NOMO-1 (cell line): ENCODE data around the gene KLHDC3.
"Not testable (repeated sequence)": the region's sequence is repeated elsewhere in the genome, so short reads cannot be mapped to it uniquely, and the experiment has no call there.

Source experiments
- DNase-seq, 2 experiments: peaks; one replicate each; lab custom pipeline; 2025; ENCODE audit not compliant: unreplicated experiment in 2 of 2; lab: John Stamatoyannopoulos, UW

The KLHDC3 gene

DNA sequence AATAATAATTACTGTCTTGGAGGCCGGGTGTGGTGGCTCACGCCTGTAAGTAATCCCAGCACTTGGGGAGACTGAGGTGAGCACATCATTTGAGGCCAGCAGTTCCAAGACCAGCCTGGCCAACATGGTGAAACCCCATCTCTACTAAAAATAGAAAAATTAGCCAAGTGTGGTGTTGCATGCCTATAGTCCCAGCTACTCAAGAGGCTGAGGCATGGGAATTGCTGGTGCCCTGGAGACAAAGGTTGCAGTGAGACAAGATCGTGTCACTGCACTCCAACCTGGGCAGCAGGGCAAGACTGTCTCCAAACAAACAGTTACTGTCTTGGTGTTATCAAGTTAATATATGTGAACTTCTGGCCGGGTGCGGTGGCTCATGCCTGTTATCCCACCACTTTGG is 12.3 kb downstream of the KLHDC3 start:
- no peak for DNase-seq

DNA sequence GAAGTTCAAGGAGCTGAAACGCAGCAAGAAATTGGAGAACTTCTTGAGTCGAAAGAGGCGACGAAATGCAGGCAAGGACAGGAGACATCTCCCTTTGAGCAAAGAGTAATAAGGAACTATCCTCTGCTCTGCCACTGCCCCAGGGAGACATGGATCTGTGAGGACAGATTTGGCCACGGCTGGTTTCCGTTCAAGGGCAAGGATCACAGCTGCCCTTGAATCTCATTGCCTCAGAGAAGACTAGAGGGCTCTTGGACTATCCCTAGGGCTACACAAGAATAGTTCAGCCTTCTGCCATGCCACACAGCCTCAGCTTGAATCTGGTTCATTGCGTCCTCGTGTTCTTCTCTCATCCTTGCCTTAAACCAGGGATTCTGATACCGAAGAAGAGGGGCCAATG is 15.1 kb downstream of the KLHDC3 start:
- DNase-seq, result no peak

DNA sequence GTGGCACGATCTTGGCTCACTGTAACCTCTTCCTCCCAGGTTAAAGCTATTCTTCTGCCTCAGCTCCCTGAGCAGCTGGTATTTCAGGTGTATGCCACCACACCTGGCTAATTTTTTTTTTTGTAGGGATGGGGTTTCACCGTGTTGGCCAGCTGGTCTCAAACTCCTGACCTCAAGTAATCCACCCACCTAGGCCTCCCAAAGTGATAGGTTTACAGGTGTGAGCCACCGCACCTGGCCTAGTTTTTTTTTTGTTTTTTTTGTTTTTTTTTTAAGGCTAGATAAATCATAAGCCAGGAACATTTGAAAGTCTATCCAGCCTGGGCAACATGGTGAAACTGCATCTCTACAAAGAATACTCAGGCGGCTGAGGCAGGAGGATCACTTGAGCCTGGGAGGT is 18.3 kb downstream of the KLHDC3 start:
- no peak for DNase-seq

DNA sequence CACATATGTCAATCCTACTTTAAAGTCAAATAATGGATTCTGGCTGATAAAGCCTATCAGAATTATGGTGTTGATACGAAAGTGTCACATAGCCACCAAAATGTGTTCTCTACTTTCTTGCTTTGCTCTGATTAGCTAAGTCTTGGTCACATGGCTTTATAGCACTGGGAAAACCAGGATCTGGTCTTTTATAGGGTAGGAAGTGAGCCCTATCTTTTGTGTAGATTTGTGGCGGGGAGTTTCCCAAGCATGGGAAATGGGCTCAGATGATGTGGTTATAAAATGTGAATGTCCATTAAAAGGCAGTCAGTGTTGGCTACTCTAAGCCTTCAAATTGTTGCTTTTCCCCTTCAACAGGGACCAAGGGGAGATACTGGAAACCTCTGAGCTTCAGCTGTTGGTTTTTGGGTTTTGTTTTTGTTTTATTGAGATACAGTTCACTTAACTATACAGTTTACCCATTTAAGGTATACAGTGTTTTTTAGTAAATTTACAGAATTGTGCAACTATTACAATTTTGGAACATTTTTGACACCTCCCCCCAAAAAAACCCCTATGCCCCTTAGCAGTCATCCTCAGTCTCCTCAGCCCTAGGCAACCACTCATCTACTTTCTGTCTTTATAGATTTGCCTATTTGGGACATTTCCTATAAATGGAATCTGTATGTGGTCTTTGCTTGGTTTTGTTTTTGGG is 19.6 kb downstream of the KLHDC3 start:
- DNase-seq, result no peak

DNA sequence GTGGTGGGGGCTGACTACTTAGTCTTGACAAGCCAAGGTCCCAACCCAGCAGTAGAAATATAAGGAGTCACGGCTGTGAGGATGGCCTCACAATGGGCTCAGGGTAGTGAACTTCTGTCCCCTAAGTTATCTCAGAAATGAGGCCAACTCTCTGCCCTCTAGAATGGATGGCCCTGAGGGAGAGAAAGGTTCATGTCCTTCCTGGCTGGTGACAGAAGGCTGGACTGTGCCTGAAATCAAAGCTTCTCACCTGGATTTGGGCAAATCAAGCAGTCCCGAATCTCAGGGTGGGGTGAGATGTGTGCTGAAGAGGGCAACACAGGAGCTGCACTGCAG is 20.1 kb downstream of the KLHDC3 start:
- no peak for DNase-seq

DNA sequence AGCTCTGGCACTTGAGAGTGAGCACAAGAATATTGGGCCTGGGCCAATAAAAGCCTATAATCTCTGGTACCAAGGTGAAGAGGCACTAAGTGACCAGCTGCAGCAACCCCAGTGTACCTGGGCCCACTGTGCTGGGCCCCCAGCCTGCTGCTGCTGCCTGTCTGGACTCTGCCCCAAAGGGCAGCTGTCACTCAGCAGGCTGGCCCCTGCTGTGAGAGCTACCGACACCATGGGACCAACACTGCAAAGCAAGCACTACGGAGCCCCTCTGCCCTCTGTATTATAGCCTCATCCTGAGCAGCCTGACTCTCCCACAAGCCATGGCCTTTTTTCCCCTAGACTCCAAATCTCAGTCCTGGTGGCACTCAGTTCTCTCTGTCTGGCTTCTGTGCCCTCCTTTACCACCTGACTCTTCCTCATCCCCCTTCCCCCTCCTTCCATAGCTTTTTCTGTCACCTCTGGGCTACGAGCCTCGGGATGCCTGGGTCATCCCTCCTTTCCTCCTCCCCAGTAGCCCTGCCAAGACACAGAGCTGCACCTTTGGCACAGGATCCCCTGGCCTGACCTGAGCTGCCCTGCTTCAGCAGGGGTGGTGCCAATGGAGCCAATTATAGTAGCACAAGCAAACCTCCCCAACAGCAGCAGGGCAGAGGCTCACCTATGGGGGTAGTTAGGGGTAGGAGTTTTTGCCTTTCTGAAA is 21.6 kb downstream of the KLHDC3 start:
- DNase-seq, result no peak

DNA sequence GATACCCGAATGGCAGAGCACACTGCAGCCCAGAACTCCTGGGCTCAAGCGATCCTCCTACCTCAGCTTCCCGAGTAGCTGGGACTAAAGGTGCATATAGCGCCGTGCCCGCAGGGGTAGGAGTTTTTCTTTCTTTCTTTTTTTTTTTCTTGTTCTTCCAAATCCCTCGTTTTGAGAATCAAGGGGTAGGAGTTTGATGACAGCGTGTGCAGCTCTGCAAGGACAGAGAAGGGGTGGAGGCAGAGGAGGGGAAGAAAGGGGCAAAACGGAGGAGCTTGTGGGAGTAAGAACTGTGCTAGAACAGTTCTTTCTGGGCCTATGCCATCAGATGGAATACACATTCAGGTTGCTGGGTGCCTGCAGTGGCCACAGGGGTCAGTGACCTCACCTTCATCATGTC is 22.7 kb downstream of the KLHDC3 start:
- DNase-seq, result no peak

DNA sequence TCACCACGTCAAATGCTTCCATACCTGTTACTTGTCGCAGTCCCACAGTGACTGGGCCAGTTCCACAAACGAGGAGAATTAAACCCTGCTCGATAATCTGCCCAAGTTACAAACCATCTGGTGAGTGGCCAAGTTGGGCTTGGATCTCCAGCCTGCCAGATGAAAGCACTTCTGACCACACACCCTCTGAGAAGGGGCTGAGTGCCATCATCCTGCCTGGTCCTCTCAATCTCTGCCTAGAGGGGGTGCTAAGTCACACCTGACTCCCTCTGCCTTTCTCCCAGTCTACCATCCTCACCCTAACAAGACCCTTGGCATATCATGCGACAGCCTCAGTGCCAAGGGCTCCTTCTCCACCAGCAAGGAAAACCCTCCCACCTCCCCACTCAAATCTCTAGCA is 23.1 kb downstream of the KLHDC3 start:
- no peak for DNase-seq

DNA sequence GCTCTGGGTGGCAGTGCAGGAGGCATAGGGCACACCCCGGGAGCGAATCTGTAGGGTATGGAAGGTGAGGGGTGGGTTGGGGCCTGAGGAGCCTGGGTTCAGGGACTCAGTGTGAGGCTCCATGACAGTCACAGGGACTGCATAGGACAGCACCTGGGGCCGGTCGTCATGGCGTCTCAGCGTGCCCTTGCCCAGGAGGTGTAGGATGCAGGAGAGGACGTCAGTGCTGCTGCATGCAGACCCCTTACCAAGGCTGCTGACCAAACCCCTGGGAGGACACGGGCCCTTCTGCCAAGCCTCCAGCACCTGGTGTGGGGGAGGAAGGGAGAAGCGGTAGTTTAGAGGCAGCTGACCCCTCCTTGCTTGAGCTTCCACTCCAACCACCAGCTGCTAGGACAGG is 23.7 kb downstream of the KLHDC3 start:
- DNase-seq, result no peak

DNA sequence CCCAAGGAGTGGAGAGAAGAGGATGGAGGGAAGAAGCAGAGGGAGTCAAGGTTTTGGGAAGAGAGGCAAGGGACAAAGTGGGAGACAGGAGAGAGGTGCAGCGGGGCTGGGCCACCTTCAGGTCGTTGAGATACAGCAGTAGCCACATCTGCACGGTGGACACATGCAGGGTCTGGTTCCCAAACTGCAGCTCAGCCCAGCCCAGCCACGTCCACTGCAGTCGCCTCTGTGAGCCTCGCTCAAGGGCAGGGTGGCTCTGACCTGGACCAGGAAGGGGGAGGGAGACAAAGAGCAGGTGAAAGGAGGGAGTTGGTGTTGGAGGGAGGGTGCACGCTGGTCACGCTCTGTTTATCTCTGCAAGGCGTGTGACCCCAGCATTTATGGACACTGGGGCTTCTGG is 24.7 kb downstream of the KLHDC3 start:
- no peak for DNase-seq

DNA sequence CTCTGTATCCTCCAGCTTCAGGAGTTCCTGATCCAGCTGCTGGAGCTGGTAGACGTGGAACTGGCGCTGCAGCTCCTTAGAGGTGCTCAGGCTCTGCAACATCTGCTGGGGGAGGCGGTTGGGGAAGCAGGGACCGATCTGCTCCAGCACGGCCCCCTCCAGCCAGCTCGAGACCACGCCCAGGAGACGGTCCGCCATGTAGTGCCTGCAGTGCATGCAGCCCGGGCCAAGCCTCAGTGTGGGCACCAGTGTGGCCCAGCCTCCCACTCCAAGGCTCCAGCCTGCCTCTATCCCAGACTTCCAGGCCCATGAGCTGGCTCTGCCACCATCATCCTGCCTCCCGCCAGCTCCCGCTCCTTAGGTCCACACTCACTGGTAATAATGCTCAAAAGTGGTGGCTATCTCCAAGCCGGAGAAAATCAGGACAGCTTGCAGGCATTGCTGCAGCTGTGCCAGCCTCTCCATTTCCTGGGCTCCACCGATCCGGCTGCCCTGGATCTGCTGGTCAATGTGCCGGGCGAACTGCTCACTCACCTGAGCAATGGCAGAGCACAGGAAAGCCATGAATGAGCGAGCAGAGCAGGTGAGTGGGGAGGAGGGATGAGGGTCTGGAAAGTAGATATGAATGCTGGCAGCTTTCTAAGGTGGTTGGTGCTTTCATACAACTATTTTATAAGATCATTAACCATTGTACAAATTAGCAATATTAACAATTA is 26.7 kb downstream of the KLHDC3 start:
- DNase-seq, result no peak

DNA sequence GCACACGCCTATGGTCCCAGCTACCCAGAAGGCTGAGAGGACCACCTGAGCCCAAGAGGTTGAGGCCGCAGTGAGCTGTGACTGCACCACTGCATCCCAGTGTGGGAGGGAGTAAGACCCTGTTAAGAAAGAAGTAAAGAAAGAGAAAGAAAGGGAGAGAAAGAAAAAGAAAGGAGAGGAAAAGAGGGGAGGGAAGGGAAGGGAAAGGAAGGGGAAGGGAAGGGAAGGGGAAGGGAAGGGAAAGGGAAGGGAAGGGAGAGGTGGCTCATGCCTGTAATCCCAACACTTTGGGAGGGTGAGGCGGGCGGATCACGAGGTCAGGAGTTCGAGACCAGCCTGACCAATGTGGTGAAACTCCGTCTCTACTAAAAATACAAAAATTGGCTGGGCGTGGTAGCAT is 27.4 kb downstream of the KLHDC3 start:
- DNase-seq, result not testable (repeated sequence)

DNA sequence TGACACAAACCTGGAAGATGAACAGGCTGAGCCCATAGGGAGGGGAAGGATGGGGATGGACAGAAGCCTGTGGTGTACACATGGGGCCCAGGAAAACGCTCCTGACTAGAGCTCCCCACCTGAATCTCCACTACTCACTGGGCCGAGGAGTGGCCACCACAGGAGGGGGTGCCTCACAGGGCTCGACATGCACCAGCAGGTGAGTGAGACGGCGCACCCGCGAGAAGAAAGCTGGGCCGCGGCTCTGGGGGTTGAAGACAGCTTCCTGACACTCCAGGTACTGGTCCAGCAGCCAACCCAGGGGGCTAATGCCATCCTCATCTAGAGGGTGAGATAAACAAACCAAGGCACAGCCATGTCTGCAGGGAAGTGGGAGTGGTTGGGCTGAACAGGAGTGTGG is 29.3 kb downstream of the KLHDC3 start:
- DNase-seq, result no peak

DNA sequence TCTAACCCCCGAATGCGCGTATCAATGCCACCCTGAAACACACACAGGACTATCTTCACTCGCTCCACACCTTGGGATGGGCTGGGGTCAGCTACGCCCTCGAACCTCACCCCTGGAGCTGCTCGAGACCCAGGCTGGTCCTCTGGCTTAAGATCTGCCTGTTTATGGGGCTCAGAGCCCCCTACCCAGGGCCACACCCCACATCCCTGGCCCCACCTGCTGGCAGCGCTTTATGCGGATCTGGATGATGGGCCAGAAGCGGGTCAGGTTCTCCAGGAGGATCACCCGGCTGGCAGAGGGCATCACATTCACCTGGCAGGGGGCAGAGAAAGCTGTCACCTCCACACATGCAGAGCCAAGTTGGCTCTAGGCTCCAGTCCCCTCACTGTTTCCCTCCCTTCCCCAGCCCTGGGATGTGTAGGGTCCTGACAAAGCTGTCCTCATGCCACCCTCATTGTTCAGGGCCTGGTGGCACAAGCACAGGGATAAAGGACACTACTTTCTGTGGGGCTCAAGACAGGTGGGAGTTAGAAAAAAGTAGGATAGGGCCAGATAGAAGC is 31.4 kb downstream of the KLHDC3 start:
- DNase-seq, result no peak

DNA sequence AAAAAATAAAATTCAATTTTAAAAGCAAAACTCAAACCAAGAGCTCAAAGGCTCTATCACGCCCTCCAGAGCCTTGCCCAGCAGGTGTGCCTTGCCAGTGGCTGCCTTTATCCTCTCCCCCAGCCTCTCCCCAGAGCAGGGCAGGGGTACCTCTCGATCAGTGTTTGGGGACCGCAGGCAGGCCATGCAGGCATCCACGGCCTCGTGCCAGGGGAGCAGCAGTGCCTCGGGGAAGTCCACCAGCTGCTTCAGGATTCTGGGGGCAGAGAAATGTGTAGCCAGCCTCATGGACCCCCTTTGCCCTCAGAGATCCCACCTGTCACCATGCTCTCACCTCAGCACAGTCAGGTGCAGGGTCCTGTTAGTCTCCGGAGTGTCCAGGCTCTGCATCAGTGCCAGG is 33.9 kb downstream of the KLHDC3 start:
- no peak for DNase-seq

DNA sequence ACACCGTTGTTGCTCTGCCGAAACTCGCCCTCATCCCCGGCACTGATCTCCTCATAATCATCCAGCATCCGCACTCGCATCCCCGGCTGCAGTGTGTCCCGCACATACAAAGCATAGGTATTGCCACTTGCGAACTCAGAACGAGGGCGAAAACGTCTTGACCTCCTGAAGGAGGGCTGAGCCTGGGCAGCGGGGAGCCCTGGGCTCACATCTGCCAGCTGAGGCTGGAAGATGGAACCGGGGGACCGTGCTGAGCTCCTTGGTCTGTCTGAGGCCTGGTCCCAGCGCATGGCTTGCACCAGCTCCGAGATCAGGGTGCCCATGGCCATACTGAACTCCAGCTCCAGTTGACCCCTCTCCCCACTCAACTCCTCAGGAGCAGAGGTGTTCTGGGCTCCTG is 36.9 kb downstream of the KLHDC3 start:
- no peak for DNase-seq

DNA sequence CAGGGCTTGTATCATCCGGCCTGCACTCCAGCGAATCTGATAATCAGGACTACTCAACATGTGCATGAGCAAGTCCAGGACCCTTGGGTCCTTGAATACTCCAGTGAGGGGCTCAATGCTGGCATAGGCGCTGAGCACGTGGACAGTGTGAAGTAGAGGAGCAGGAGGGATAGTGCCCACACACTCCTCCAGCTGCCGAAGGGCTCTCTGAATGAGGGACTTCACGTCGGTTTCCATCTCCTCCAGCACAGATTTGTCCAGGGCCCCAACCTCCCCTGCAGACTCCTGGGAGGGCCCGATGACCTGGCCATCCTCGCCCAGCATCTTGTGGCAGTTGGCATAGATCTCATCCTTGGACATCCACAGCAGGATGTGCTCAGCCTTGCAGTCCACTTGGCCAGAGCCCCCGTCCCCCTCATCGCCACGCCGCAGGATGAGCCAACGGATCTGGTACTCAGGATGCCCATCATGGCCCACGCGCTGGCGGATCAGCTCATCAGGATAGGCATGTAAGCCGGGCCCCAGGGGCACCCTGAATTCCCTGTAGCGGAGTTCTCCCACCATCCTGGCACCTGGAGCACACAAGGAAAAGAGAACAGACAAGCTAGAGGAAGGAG is 38.3 kb downstream of the KLHDC3 start:
- DNase-seq, result no peak

DNA sequence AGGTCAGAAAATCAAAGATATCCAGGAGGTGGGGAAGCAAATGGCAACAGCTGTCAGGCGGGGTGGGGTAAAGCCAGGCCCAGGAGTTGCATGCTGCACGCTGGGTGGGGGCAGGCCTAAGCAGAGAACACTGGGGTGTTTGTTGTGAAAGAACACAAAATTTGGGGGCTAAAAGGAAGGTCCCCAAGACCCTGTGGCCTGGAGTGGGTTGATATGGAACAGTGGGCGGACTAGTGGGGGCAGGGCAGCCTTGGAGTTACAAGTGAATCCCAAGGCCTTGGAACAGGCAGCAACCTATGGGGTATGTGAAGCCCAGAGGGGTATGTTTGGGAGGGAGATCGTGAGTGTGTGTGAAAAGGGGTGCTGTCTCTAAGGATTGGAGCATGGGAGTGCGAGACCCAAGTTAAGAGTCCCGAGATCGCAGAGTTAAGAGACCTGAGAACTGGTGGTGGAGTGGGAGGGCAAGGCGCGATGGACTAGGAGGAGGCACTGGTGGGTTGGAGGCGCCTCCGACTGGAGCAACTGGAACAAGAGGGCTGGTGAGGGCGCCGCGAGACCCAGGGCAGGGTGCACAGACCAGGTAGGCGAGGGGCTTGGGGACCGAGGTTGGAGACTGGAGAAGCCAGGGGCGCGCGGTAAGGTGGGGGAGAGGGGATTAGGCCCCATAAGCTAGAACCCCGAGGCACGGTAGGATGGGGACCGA is 38.9 kb downstream of the KLHDC3 start:
- peak in 1 of 2 experiments; percentile 9 for DNase-seq

DNA sequence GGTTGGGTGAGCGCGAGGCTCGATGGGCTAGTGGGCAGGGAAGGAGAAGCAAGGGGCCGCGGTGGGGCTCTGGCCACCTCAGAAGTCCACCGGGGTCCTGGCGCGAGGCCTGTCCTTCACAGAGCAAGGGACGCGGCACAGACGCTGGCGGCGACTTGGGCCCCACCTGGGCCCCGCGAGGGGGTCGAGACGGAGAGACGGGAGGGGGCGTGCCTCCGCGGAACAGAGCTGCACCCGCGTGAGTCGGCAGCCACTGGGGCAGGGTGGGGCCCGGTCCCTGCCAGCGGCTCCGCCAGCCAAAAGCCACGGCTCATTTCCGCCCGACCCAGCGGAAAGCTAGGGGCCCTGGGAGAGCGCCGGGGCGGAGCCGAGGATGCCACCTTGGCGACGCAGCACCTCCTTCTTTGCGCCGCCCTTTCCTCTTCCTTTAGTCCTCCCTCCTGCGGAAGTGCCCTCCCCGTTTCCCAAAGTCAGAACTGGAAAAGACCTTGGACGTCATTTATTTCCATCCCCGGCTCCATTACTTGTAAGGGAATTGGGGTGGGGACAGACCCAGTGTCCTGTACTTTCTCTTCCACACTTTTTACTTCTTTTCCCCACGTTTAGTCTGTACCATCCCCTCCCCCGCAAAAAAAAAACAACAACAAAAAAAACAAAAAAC is 39.6 kb downstream of the KLHDC3 start, which contains the start of gene CUL7:
Gene CUL7 (minus strand): TSS at position 307 of the 661 bp plus-strand sequence. CDS start 1,063 bp downstream, outside the sequence.
- DNase-seq, result peak; percentile 93 to 94
